ENCODE data around the gene EMC7. TPM values are rescaled to one million over a fixed set of nuclear protein-coding genes. Genes with fewer than 3 reads are reported as not detected.

EMC7 gene
- polyA plus RNA-seq, 1 donor (not counting 4 experiments of a cell fraction or from before 2014, with no cell fraction given) = 101 TPM

DNA sequence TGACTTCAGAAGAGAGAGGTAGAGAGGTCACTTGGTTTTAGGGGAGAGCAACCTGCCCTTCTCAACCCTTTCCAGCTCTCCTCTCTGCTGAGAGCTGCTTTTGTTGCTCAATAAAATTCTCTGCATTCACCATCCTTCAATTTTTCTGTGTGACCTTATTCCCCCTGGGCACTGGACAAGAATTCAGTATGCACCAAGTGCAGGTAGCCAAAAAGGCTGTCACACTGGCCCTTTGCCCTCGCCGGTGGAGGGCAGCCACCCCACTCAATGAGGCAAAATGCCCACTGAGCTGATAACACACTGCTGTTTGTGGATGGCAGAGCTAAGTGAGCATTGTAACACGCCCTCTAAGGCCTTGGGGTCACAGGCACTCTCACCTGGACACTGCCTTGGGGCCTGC, 13.1 kb upstream of the EMC7 start:
- Histone ChIP-seq H3K9me1 (ENCODE audit: control insufficient read depth, extremely low read depth, insufficient read depth, low read length) (no peaks in the 10 kb centered on the region), H2AFZ (ENCODE audit: control insufficient read depth, low read length) (no peak overlapping the region), H3K9me3 (ENCODE audit: control insufficient read depth, low read depth, low read length) (no peaks in the 10 kb centered on the region), H3K27ac (ENCODE audit: control insufficient read depth, insufficient read depth, low read length) (no peak overlapping the region), H3K4me1 (ENCODE audit: control insufficient read depth, extremely low read depth, insufficient read depth, low read length) (no peaks in the 10 kb centered on the region), H3K79me2 (ENCODE audit: control insufficient read depth, insufficient read depth, low read length) (no peaks in the 10 kb centered on the region), H4K20me1 (ENCODE audit: control insufficient read depth, extremely low read depth, insufficient read depth, low read length) (no peaks in the 10 kb centered on the region), H3K36me3 (ENCODE audit: control insufficient read depth in 2 of 2, extremely low read depth in 1 of 2, insufficient read depth in 2 of 2, low read length in 2 of 2) (no peaks in the 10 kb centered on the region), H3K4me2 (ENCODE audit: control insufficient read depth, extremely low read depth, insufficient read depth, low read depth, low read length) (no peak overlapping the region), H3K4me3 (ENCODE audit: control insufficient read depth in 2 of 3, extremely low read depth in 1 of 3, insufficient read depth in 2 of 3, low read depth in 1 of 3, low read length in 3 of 3) (no peak overlapping the region), H3K9ac (ENCODE audit: control insufficient read depth, extremely low read depth, insufficient read depth, low read length) (no peak overlapping the region), H3K27me3 (ENCODE audit: control insufficient read depth, extremely low read depth, insufficient read depth, low read length) (no peaks in the 10 kb centered on the region)
- TF ChIP-seq CTCF (optimal IDR thresholded peaks at IDR 0.05 in 1 of 3, IDR thresholded peaks at IDR 0.05 in 1 of 3, conservative IDR thresholded peaks at IDR 0.05 in 1 of 3; ENCODE audit: extremely low read depth in 1 of 3, insufficient read depth in 2 of 3, low read length in 3 of 3) = no peak
- TF ChIP-seq EZH2 (IDR thresholded peaks at IDR 0.05; ENCODE audit: low read length) = no peak
- FAIRE-seq (no peak), DNase-seq (ENCODE audit: low read depth, low spot score) (no peak)
- dilution Hi-C loops (cut with MboI; ENCODE audit: extremely low pct_ligation_motif_present, low sequenced_read_pairs) = no loop called here

GRCh38 chr15:34114215-34114614, 12.6 kb upstream of the EMC7 start:
- Histone ChIP-seq H4K20me1 (ENCODE audit: control insufficient read depth, extremely low read depth, insufficient read depth, low read length) (no peaks in the 10 kb centered on the region), H3K4me3 (ENCODE audit: control insufficient read depth in 2 of 3, extremely low read depth in 1 of 3, insufficient read depth in 2 of 3, low read depth in 1 of 3, low read length in 3 of 3) (no peak overlapping the region), H3K9me1 (ENCODE audit: control insufficient read depth, extremely low read depth, insufficient read depth, low read length) (no peaks in the 10 kb centered on the region), H3K9me3 (ENCODE audit: control insufficient read depth, low read depth, low read length) (no peaks in the 10 kb centered on the region), H3K9ac (ENCODE audit: control insufficient read depth, extremely low read depth, insufficient read depth, low read length) (no peak overlapping the region), H3K79me2 (ENCODE audit: control insufficient read depth, insufficient read depth, low read length) (no peaks in the 10 kb centered on the region), H3K27me3 (ENCODE audit: control insufficient read depth, extremely low read depth, insufficient read depth, low read length) (no peaks in the 10 kb centered on the region), H3K4me1 (ENCODE audit: control insufficient read depth, extremely low read depth, insufficient read depth, low read length) (no peaks in the 10 kb centered on the region), H3K27ac (ENCODE audit: control insufficient read depth, insufficient read depth, low read length) (no peak overlapping the region), H3K36me3 (ENCODE audit: control insufficient read depth in 2 of 2, extremely low read depth in 1 of 2, insufficient read depth in 2 of 2, low read length in 2 of 2) (no peaks in the 10 kb centered on the region), H2AFZ (ENCODE audit: control insufficient read depth, low read length) (no peak overlapping the region), H3K4me2 (ENCODE audit: control insufficient read depth, extremely low read depth, insufficient read depth, low read depth, low read length) (no peak overlapping the region)
- dilution Hi-C loops (cut with MboI; ENCODE audit: extremely low pct_ligation_motif_present, low sequenced_read_pairs) = no loop called here
- TF ChIP-seq CTCF (optimal IDR thresholded peaks at IDR 0.05 in 1 of 3, IDR thresholded peaks at IDR 0.05 in 1 of 3, conservative IDR thresholded peaks at IDR 0.05 in 1 of 3; ENCODE audit: extremely low read depth in 1 of 3, insufficient read depth in 2 of 3, low read length in 3 of 3) (no peak), EZH2 (IDR thresholded peaks at IDR 0.05; ENCODE audit: low read length) (no peak)
- no peak for FAIRE-seq
- no peak for DNase-seq (ENCODE audit: low read depth, low spot score)
